ENCODE results near the gene CEP85L. TPM values are rescaled to one million over a fixed set of nuclear protein-coding genes. Genes with fewer than 3 reads are reported as not detected.
A peak's percentile ranks its signal among the peaks of the same experiment; 100 is the strongest.

CEP85L gene
- total RNA-seq, 1 donor from 2014 or later = 16.8 TPM

DNA sequence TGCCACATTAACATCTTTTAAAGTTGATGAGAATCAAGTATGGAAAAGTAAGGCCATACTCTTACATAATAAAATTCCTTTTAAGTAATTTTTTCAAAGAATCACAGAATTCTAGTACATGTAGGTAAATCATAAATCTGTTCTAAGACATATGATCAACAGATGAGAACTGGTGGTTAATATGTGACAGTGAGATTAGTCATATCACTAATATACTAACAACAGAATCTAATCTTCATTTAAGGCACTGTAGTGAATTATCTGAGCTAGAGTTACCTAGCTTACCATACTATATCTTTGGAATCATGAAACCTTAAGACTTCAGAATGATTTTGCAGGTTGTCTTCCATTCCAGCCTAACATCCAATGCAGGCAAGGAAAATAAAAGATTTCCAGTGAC, 91.7 kb downstream of the CEP85L start:
- no peak overlapping the region for H3K27ac Mint-ChIP-seq (ENCODE audit: unreplicated experiment)
- no peak overlapping the region for H3K4me3 Mint-ChIP-seq
- H3K9me3 Mint-ChIP-seq = no peaks in the 10 kb centered on the region
- peaks cover 2% of the 10 kb centered on the region for H3K36me3 Mint-ChIP-seq (ENCODE audit: low read depth)
- H3K4me1 Mint-ChIP-seq = peaks cover 11% of the 10 kb centered on the region
- H3K27me3 Mint-ChIP-seq (ENCODE audit: low read depth) = no peaks in the 10 kb centered on the region
- no peak for TF ChIP-seq CTCF (conservative IDR thresholded peaks at IDR 0.05)
- no peak for DNase-seq (ENCODE audit: low read depth, low spot score)

- no peak for TF ChIP-seq CTCF (conservative IDR thresholded peaks at IDR 0.05)
- H3K4me1 Mint-ChIP-seq = peaks cover 11% of the 10 kb centered on the region
- H3K4me3 Mint-ChIP-seq = no peak overlapping the region
- no peaks in the 10 kb centered on the region for H3K9me3 Mint-ChIP-seq
- H3K27me3 Mint-ChIP-seq (ENCODE audit: low read depth) = no peaks in the 10 kb centered on the region
- peak overlapping the region; percentile 64 for H3K27ac Mint-ChIP-seq (ENCODE audit: unreplicated experiment)
- peaks cover 2% of the 10 kb centered on the region for H3K36me3 Mint-ChIP-seq (ENCODE audit: low read depth)
- no peak for DNase-seq (ENCODE audit: low read depth, low spot score)
These were observed 92.8 kb downstream of the CEP85L start for GRCh38 chr6:118558464-118559217.

GRCh38 chr6:118554698-118555097, 96.7 kb downstream of the CEP85L start:
- no peak overlapping the region for H3K4me3 Mint-ChIP-seq
- peaks cover 17% of the 10 kb centered on the region for H3K4me1 Mint-ChIP-seq
- no peaks in the 10 kb centered on the region for H3K9me3 Mint-ChIP-seq
- TF ChIP-seq CTCF (conservative IDR thresholded peaks at IDR 0.05) = no peak
- H3K27ac Mint-ChIP-seq (ENCODE audit: unreplicated experiment) = no peak overlapping the region
- no peak for DNase-seq (ENCODE audit: low read depth, low spot score)
- H3K36me3 Mint-ChIP-seq (ENCODE audit: low read depth) = peaks cover 2% of the 10 kb centered on the region
- no peaks in the 10 kb centered on the region for H3K27me3 Mint-ChIP-seq (ENCODE audit: low read depth)

DNA sequence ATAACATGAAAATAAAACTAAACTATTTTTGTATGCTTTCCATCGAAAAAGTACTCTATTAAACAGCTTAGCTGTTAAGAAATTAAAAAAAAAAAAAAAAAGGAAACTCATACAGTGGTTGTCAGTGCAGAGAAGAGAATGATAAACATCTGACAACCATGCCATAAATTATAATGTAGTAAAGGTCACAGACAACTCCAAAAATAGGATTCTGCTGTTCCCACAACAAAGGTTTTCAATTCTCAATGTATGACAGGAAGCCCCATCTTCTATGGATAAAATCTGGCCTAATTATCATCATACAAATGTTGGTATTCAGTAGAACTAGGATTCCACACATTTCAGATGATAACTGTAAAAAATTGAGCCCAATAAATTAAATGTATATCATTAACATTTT, 98.3 kb downstream of the CEP85L start:
- H3K4me1 Mint-ChIP-seq = peaks cover 7% of the 10 kb centered on the region
- no peak for TF ChIP-seq CTCF (conservative IDR thresholded peaks at IDR 0.05)
- H3K9me3 Mint-ChIP-seq = no peaks in the 10 kb centered on the region
- H3K27me3 Mint-ChIP-seq (ENCODE audit: low read depth) = no peaks in the 10 kb centered on the region
- H3K27ac Mint-ChIP-seq (ENCODE audit: unreplicated experiment) = no peak overlapping the region
- H3K36me3 Mint-ChIP-seq (ENCODE audit: low read depth) = no peaks in the 10 kb centered on the region
- no peak overlapping the region for H3K4me3 Mint-ChIP-seq
- no peak for DNase-seq (ENCODE audit: low read depth, low spot score)

GRCh38 chr6:118551063-118552053, 100.0 kb downstream of the CEP85L start:
- H3K4me3 Mint-ChIP-seq = no peak overlapping the region
- TF ChIP-seq CTCF (conservative IDR thresholded peaks at IDR 0.05) = peak; percentile 73
- peak overlapping the region; percentile 64 for H3K27ac Mint-ChIP-seq (ENCODE audit: unreplicated experiment)
- no peak for DNase-seq (ENCODE audit: low read depth, low spot score)
- H3K9me3 Mint-ChIP-seq = no peaks in the 10 kb centered on the region
- no peaks in the 10 kb centered on the region for H3K27me3 Mint-ChIP-seq (ENCODE audit: low read depth)
- H3K36me3 Mint-ChIP-seq (ENCODE audit: low read depth) = no peaks in the 10 kb centered on the region
- peaks cover 6% of the 10 kb centered on the region for H3K4me1 Mint-ChIP-seq
